Activated T-cell treated with anti-CD3 and anti-CD28 coated beads for 48 hours (primary cell): Measurements from ENCODE around the gene GPR107.
A peak's percentile ranks its signal among the peaks of the same experiment; 100 is the strongest.

Experiments used
- DNase-seq: peaks from one replicate; pipeline ENCODE4 v3.0.0-alpha.2; 2020; ENCODE audit warnings: low read depth

Gene GPR107

GRCh38 chr9:130027533-130028365 is 26.0 kb upstream of the GPR107 start:
- no peak for DNase-seq

DNA sequence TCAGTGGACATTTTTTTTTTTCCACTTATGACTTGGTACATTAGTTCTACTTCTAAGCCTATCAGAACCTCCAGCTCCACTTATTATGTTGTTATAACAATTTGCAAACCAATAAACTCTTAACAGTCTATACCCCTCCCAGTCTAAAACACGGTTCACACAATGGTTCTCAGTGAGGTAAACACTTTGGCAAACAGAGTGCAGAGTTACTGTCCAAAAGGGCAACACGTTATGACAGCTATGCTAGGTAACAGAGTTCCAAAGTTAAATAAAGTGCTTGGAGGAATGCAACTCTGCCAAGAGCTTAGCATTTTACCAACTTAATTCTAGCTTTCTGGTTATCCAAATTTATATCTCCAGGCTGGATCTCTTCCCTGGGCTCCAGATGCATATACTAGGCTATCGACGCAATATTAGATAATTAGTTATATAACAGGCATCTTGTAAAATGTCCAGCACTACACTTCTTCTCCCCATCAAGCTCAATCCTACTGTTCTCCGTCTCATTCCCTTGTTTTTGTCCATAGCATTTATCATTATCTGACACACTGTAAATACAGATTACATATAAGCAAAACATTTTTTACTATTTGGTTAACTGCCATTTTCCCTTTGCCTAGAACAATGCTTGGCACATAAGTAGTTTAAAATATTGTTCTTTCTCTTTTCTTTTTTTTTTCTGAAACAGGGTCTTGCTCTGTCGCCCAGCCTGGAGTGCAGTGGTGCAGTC is 25.0 kb upstream of the GPR107 start:
- no peak for DNase-seq

DNA sequence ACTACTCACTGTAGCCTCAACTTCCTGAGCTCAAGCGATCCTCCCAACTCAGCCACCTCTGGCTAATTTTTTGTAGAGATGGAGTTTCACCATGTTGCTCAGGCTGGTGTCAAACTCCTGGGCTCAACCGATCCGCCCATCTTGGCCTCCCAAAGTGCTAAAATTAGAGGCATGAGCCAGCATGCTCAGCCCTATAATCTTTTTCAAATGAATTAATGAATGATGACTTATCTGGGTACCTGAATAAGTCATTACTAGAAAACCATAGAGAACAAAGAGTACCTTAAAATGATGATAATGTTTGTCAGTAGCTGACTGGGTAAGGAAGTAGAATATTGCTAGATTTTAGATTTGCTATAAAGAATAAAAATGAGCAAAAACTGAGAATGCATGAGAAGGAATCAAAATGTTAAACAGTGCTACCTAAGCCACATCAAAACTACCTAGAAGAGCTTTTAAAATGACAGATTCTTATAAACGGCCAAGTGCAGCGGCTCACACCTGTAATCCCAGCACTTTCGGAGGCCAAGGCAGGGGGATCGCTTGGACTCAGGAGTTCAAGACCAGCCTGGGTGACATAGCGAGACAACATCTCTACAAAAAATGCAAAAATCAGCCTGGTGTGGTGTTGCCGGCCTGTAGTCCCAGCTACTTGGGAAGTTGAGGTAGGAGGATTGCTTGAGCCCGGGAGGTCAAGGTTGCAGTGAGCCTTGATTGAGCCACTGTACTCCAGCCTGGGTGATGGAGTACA is 24.3 kb upstream of the GPR107 start:
- DNase-seq: no peak

GRCh38 chr9:130030651-130031127 is 23.0 kb upstream of the GPR107 start:
- DNase-seq: no peak

DNA sequence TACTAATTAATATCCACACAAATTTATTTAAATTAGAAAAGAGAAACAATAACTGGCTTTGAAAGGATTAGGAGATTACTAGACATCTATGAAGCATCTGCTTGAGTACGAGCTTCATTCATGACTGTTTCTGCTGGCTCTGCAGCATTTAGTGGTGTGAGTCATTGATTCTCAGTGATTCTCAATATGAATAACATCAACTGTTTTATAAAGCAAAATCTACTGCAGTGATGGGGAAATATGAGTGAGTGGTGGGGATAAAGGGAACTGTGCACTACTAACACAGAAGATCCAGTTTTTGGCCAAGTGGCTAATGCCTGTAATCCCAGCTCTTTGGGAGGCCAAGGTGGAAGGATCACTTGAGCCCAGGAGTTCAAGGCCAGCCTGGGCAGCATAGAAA is 19.1 kb upstream of the GPR107 start:
- DNase-seq: no peak

- no peak for DNase-seq
Measured at GRCh38 chr9:130036099-130036498, 17.6 kb upstream of the GPR107 start.

DNA sequence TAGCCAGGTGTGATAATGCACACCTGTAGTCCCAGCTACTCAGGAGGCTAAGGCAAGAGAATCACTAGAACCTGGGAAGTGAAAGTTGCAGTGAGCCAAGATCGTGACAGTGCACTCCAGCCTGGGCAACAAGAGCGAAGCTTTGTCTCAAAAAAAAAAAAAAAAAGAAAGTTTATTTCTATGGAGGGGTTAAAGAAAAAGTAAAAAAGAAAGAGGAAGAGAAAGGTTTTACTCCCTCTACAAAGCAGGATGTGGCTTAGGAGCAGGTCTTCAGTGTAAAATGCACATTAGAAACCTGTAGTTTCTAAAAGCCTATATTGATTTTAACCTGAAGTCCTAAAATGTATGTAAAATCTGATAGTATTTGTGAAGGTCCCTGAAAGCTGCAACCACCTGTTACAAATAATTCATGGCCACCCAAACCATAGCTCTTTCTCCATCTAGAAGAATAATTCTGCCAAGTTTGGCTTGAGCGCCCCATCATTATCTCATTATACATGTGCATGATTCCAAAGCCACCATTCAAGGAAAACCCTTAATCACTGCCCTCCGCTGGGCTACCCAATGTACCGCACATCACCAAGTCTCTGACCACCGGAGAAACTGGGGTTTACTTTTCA is 14.1 kb upstream of the GPR107 start:
- no peak for DNase-seq

DNA sequence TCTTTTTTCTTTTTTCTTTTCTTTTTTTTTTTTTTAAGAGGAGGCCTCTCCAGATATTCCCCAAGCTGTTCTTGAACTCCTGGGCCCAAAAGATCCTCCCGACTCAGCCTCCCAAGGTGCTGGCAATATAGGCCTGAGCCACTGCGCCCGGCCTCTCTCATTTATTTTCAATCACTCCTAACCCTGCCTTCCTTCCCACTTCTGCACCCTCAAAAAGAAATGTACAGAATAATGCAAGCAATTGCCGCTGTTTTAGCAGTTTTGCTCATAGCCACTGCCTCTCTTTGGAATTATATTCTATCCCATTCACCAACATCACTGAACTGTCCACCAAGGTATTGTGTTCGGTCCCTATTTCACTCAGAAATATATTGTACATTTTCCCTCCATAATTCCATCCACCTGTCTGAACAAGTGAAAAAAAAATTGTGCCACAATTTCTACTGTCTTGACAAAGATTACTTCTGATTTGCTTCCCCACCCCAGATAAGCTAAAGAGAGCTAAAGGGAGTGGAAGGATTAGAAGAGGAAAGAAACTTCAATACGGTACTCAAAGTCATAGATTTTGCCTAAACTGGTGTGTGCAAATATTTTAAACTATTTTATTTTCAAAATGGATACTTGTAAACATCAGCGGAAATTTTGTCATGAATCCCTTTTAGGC is 12.6 kb upstream of the GPR107 start:
- DNase-seq: no peak

DNA sequence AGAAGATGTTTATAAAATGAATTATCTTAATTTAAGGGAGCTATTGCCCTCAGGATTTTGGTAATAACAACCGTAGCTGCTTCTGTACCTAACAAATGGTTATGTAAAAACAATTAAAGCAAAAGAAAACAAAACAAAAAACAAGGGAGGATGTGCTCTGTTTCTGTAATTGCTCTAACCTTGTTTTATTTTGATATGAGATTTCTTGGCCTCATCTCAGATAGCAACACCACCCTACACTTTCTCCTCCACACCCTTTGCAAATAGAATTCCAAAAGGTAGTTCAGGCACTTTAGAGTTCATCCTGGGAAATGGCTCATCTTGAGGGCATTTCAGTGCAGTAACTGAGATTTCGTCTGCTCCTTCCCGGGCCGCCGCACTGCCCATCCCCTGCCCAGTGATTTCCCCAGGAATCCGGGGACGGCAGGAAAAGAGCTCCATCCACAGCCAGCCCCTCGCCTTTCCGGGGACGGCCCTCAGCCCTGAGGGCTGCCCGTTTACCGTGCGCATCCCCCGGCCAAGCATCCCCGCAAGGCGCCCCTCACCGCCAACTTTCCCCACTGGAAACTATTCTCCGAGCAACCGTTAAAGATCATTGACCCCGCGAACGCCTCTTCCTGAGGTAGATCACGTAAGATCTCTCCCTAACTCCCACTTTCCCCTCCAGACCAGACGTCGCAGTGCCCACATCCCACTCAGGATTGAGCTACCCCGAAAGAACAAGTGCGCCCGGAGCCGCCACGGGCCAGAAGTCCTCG is 11.9 kb upstream of the GPR107 start:
- no peak for DNase-seq

DNA sequence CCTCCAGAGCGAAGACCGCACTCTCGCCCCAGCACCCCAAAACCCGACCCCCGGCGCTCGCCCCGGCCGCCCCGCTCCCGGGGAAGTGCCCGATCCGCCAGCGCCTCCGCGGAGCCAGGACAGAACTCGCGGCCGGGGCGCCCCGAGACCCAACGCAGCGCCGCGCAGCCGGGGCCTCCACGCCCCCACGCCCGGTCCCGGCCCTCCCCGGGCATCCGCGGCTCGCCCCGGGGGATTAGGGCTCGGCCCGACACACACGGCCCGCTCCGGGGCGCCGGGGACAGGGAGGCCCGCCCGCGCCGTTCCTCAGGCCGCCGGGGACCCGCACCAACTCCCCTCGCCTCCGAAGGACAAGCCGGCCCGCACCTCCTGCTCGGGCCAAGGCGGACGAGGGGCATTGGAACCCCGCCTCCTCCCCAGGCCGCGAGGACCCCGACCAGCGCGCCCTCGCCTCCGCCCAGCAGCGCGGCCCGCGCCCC is 11.3 kb upstream of the GPR107 start:
- no peak for DNase-seq

- peak; percentile 82 for DNase-seq
Measured at GRCh38 chr9:130042885-130043653, 10.6 kb upstream of the GPR107 start, which contains the start of gene FNBP1. FNBP1 (minus strand) TSS chr9:130043189; CDS start chr9:130042975, 214 bp downstream.

DNA sequence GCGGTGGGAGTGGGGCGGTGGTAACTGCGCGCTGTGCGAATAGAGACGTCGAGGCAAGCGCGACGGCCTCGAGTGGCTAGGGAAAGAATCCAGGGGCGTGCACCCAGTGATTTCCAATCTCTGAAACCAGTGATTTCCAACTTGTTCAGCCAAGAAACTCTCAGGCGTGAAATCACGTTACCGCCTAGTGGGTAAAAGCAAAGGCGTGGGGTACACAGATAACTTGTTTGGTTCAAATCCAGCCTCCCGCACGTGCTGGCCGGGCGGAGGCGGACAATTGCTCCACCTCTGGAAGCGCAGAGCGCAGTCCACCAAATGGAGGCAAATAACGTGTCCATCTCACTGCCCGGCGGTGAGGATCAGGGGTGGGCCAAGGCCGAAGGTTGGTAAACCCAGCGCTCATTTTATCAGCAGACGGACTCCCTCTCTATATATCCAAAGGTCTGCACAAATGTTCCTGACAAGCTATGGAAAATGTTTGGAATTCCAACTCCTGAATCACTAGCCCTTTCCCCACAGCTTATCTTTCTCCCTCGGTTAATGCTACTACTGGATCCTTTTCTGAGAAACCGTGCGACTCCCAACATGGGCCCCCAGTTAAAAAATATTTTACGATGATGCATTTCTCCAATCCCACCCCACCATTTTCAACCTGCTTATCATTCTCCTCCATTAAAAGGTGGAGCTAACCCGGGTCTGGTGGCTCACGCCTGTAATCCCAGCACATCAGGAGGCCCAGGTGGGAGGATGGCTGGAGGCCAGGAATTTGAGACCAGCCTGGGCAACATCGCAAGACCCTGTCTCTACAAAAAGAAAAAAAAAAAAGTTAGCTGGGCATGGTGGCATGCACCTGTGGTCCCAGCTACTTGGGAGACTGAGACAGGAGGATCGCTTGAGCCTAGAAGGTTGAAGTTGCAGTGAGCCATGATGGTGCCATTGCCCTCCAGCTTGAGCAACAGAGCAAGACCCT is 9.8 kb upstream of the GPR107 start:
- no peak for DNase-seq

- no peak for DNase-seq
Measured at GRCh38 chr9:130045725-130046450, 7.8 kb upstream of the GPR107 start.

DNA sequence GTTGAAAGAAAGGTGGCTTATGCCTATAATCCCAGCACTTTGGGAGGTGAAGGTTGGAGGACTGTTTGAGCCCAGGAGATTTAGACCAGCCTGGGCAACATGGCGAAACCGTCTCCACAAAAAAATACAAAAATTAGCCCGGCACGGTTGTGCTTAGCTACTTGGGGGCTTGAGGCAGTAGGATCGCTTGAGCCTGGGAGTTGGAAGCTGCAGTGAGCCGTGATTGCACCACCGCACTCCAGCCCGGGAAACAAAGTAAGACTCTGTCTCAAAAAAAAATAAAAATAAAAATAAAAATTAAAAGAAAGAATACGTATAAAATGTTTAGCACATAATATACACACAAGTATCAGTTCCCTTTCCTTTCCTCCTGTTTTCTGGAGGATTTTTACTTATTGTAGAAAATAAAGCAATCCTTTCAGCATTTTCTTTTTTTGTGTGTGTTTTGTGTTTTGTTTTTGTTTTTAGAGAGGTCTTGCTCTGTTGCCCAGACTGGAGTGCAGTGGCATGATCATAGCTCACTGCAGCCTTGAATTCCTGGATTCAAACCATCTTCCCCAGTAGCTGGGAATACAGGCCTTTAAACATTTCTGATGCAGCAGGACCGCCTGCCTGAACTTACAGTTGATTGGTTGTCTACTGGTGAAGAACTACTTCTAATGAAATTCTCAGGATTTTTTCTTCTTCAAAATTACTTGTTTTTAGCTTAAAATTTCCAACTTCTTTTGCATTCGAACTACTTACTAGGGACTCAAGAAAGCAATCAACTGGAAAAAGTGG is 4.1 kb upstream of the GPR107 start:
- no peak for DNase-seq

- DNase-seq: no peak
Measured at GRCh38 chr9:130050462-130050861, 3.2 kb upstream of the GPR107 start.

GRCh38 chr9:130051855-130052254 is 1.9 kb upstream of the GPR107 start:
- no peak for DNase-seq

GRCh38 chr9:130053109-130053503 is 600 bp upstream of the GPR107 start:
- DNase-seq: no peak
